AG09309 (cell line): ENCODE results near the gene TECPR2.
A peak's percentile ranks its signal among the peaks of the same experiment; 100 is the strongest.
"Not testable (repeated sequence)": the region's sequence is repeated elsewhere in the genome, so short reads cannot be mapped to it uniquely, and the experiment has no call there.

Source experiments
- DNase-seq: peaks from one replicate; pipeline ENCODE4 v3.0.0-alpha.2; 2010; ENCODE audit warnings: low read depth
- H3K4me3 ChIP-seq: 2 replicates; pipeline ENCODE4 v1.5.1; 2011; ENCODE audit warnings: mild to moderate bottlenecking, low read depth, low read length, moderate library complexity; ENCODE audit not compliant: control insufficient read depth
- CTCF ChIP-seq: IDR thresholded peaks from 2 replicates; pipeline ENCODE4 v1.5.1; 2011; ENCODE audit warnings: mild to moderate bottlenecking, low read depth, low read length, inconsistent platforms; ENCODE audit not compliant: insufficient read depth, control insufficient read depth; ENCODE audit errors: missing control alignments

Gene TECPR2

GRCh38 chr14:102323102-102323501 lies 39.6 kb upstream of the TECPR2 start:
- peak; percentile 78 for TF ChIP-seq CTCF
- DNase-seq, result peak; percentile 77
- no peak overlapping the region for H3K4me3 ChIP-seq

- DNase-seq, result no peak
- no peak for TF ChIP-seq CTCF
- H3K4me3 ChIP-seq, result no peak overlapping the region
Observed at GRCh38 chr14:102325791-102326345, 36.9 kb upstream of the TECPR2 start.

- TF ChIP-seq CTCF, result no peak
- no peak for DNase-seq
- no peak overlapping the region for H3K4me3 ChIP-seq
Observed at GRCh38 chr14:102326583-102326982, 36.2 kb upstream of the TECPR2 start.

GRCh38 chr14:102329381-102329780 lies 33.4 kb upstream of the TECPR2 start:
- DNase-seq, H3K4me3 ChIP-seq: not testable (repeated sequence)

GRCh38 chr14:102330806-102331205 lies 31.9 kb upstream of the TECPR2 start:
- DNase-seq, result no peak
- no peak for TF ChIP-seq CTCF
- H3K4me3 ChIP-seq, result no peak overlapping the region

GRCh38 chr14:102333390-102333789 lies 29.4 kb upstream of the TECPR2 start:
- no peak for DNase-seq
- no peak overlapping the region for H3K4me3 ChIP-seq
- TF ChIP-seq CTCF, result no peak

- TF ChIP-seq CTCF, result no peak
- H3K4me3 ChIP-seq, result no peak overlapping the region
- no peak for DNase-seq
Observed at GRCh38 chr14:102333795-102334705, 28.7 kb upstream of the TECPR2 start.
